MV-4-11 (cell line): ENCODE data around the gene PBX3.

Experiments
- DNase-seq: peaks from one replicate; lab custom pipeline; 2025; lab: John Stamatoyannopoulos, UW

PBX3 gene

DNA sequence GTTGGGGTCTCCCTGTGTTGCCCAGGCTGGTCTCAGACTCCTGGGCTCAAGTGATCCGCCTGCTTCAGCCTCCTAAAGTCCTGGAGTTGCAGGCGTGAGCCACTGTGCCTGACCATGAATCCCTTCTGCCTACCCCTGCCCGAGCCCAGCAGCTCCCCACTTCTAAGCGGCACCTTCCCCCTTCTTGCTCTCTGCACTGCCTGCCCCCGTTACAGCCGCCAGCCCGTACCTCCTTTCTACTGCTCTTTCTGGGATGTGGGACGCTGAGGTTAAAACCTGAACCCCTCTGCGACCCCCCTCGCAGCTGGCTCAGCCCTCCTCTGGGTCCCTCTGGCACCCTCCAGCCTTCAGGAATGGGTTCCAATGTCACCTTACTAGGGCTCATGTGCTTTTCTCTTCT is 249.6 kb downstream of the PBX3 start:
- no peak for DNase-seq

DNA sequence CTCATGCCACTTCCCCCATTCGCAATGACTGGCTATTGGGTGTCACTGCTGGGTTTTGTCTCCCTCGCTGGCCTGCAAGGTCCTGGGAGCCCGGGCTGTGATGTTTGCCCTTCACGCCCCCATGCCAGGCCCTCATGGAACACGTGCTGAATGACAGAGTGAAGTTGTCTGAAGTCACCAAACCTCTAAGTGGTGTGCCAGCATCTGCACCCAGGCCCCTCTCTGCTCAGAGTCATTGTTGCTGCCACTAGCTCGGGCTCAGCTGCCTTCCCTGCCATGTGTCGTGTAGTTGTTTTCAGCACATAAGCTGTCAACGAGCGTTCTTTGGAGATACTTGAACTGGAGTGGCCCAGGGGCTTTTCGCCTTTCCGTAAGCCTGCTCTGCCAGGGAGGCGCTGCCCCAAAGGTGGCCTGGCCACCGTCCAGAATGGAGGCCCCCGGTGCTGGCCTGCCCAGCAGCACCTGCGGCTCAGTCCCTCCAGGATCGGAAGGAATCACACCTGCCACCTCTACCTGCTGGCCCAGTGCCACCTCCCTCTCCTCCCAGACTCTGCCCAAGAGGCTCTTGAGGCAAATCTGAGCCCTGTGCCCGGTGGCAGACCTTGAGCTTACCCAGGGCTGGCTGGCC is 250.1 kb downstream of the PBX3 start:
- no peak for DNase-seq

DNA sequence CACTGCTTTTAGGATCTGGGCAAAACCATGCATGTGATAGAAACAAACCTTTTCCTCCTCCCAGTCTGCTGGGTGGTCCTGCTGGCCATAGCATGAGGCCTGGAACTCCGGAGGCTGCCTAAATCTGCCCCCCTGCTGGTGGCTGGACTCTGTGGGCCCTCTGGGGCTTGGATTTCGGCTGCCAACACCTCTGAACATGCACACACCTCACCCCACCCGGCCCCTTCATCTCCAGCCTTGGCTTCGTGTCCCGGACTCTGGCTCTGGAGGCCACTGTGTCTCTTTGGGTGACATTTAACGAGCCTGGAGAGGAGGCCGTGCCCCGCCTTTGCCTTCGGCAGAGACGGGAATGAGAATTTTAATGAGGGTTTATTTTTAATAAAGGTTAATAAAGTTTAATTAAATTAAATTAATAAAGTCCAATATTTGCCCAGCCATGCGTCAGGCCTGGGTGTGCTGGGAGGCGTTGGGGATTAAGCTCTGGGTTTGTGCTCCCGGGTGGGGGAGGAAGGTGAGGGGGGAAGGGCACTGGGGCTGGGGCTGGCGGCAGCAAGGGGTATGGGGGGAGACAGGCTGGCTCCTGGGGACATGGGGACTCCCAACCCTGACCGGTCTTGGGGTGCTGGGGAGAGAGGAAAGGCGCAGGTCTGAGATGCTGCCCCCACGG is 251.8 kb downstream of the PBX3 start:
- DNase-seq: no peak

GRCh38 chr9:125999504-125999881 is 252.3 kb downstream of the PBX3 start:
- no peak for DNase-seq

DNA sequence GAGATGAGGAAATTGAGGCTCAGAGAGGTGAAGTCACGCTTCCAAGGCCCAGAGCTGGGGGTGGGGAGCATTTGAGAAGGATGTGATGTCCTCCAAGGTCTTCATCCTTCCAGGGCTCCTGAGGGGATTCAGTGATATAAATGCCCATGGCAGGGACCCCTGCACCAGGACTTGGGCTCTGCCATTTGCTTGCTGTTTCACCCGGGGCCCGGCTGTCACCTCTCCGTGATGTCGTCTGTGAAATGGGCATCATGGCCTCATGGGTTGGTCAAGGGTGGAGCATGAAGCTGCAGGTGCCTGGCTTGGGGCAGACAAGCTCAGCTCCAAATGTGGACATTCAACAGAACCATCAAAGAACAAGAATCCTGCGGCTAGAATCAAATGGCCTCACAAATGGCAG is 253.1 kb downstream of the PBX3 start:
- DNase-seq: no peak

DNA sequence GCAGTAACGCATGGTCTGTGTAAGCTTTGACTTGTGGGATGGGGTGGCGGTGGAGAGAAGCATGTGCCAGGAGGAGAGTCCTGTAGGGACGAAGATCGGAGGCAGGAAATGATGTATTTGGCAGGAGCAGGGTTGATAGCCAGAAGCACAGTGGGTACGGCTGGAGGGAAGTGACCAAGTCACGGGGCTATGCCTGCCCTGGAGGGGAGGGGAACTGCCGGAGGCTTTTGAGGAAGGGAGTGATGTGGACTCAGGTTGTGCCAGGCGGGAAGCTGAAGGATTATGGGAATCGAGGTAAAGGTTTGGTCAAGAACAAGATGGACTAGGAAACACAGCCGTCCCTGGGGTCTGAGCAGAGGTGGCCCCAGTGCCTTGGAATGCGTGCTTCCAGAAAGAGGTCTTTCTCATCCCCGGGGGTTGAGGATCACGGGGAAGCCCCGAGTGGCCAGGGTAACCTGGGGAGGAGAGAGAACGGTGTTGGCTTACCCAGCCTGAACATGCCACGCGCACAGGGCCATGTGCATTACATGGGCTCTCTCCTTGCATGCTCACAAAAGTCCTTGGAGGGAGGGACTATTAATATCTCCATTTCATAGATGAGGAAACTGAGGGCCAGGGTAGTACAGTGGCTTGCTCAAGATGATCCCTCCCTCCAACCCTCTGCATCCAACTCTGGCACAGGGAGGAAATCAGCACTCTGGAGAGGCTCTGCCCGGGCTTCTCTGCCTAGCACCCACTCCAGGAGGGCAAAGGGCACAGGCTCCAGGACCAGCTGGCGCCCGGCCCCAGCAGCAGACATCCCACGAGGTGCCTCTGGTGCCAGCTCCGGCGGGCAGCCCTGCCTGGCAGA is 253.8 kb downstream of the PBX3 start:
- DNase-seq: no peak

GRCh38 chr9:126001581-126002225 is 254.5 kb downstream of the PBX3 start:
- no peak for DNase-seq

GRCh38 chr9:126002476-126003350 is 255.5 kb downstream of the PBX3 start:
- no peak for DNase-seq

- no peak for DNase-seq
Observed at GRCh38 chr9:126009047-126009446, 261.9 kb downstream of the PBX3 start.

GRCh38 chr9:126014726-126015125 is 267.6 kb downstream of the PBX3 start:
- no peak for DNase-seq

GRCh38 chr9:126015424-126015823 is 268.3 kb downstream of the PBX3 start:
- no peak for DNase-seq

GRCh38 chr9:126016579-126017290 is 269.6 kb downstream of the PBX3 start:
- no peak for DNase-seq
